ENCODE measurements around the gene SEC11C. TPM values are rescaled to one million over a fixed set of nuclear protein-coding genes. Genes with fewer than 3 reads are reported as not detected.

The SEC11C gene
- polyA plus RNA-seq, 3 donors = 14.9 to 98.4 (median 98.0) TPM

DNA sequence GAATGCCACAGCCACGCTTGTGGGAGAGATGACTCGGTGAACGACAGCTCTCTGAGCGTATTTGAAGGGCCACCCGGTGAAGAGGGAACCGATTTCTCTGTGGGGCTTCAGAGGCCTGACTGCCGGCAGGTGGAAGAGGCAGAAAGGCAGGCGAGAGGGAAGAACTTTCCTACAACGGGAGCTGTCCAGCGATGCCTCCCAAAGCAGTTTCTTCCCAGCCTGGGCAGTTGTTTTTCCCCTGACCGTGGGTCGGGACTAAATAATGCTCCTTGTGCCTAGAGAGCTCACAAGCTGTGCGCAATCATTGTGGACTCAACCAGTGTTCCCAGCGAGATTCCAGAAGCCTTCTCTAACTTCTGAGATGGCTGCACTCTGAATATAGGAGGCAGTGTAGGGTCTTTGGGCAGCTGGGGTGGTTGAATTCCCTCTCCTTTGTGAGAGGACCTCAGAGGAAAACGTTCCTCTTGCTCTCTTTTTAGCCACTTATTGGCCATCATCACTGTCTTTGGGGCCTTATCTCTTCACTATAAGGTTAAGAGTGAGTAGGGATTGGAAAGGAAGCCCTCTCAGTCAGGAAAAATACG, 710 bp downstream of the SEC11C start:
- intact Hi-C loops (cut with micrococcal nuclease) = no loop called here
- Mint-ChIP-seq H3K36me3 (peaks cover 0 to 1% of the 10 kb centered on the region in 2 donors), H3K9me3 (no peaks in the 10 kb centered on the region)

DNA sequence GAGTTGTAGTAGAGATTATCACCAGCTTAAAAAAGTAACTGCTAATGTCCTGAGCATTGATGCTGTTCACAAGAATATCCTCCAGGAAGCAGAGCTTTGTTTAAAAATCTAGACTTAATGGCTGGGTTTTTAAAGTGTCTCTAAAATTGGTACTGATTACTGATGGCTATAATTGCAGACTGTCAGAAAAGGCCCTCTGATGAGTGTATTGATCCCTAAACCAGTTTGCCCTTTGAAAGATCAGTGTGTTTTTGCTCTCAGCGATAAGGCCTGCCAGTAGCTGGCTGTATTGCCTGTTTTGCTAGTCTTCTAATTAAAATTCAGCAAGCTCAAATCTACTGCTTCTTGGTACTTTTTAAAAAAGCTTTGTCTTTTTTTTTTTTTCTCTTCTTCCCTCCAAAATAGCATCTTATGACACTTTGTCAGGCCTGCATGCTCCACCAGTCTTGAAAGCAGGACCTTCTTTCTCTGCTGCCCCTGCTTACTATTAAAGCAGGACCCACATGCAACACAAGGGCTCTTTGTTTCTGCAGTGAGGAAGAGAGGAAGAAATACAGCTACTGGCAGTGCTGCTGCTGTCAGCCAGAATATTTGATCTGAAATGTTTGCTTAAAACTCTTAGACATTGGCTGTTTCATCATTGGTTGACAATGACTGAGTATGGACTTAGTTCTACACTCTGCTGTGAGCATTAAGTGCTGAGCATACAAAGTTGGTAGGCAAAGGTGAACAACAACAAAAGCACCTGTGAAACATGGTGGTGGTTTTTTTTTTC, 1.8 kb downstream of the SEC11C start:
- no peak overlapping the region for H3K4me3 ChIP-seq (replicated peaks in 1 of 3; ENCODE audit: low read depth in 2 of 3, low read length in 3 of 3)
- no CpG with 5 or more reads among the region's 1 CpG for WGBS (ENCODE audit: insufficient coverage)
- no peaks in the 10 kb centered on the region for H3K9me3 ChIP-seq (replicated peaks in 1 of 2; ENCODE audit: control insufficient read depth in 1 of 2, insufficient read depth in 1 of 2, low read length in 2 of 2)
- DNase-seq = no peak
- H3K4me1 ChIP-seq (ENCODE audit: control insufficient read depth in 1 of 2, insufficient read depth in 2 of 2, low read length in 2 of 2) = peaks cover 8 to 17% of the 10 kb centered on the region in 2 donors
- no peak overlapping the region for H3K27ac ChIP-seq (ENCODE audit: low read depth in 1 of 2, low read length in 2 of 2)
- peaks cover 17% of the 10 kb centered on the region for H3K4me1 Mint-ChIP-seq
- no peaks in the 10 kb centered on the region for H3K9me3 Mint-ChIP-seq
- peaks cover 1 to 8% (median 3%) of the 10 kb centered on the region in 3 donors for H3K27me3 Mint-ChIP-seq (ENCODE audit: low read depth in 3 of 3)
- H3K79me2 ChIP-seq (ENCODE audit: insufficient read depth, low read length) = peaks cover 22% of the 10 kb centered on the region
- no peak overlapping the region for H3K9ac ChIP-seq (ENCODE audit: insufficient read depth, low read length, poor library complexity, severe bottlenecking)
- no peak overlapping the region for H3K4me3 Mint-ChIP-seq
- peaks cover 0 to 1% of the 10 kb centered on the region in 2 donors for H3K36me3 Mint-ChIP-seq
- H4K20me1 ChIP-seq (ENCODE audit: insufficient read depth, low read length) = peaks cover 4% of the 10 kb centered on the region
- H2AFZ ChIP-seq (ENCODE audit: insufficient read depth, low read depth, low read length, poor library complexity, severe bottlenecking) = no peak overlapping the region
- H3K36me3 ChIP-seq (replicated peaks in 1 of 2; ENCODE audit: control insufficient read depth in 1 of 2, insufficient read depth in 2 of 2, low read length in 2 of 2) = no peaks in the 10 kb centered on the region
- H3K4me2 ChIP-seq (replicated peaks; ENCODE audit: extremely low read depth, low read length, poor library complexity, severe bottlenecking) = no peak overlapping the region
- TF ChIP-seq, protein P1, sequence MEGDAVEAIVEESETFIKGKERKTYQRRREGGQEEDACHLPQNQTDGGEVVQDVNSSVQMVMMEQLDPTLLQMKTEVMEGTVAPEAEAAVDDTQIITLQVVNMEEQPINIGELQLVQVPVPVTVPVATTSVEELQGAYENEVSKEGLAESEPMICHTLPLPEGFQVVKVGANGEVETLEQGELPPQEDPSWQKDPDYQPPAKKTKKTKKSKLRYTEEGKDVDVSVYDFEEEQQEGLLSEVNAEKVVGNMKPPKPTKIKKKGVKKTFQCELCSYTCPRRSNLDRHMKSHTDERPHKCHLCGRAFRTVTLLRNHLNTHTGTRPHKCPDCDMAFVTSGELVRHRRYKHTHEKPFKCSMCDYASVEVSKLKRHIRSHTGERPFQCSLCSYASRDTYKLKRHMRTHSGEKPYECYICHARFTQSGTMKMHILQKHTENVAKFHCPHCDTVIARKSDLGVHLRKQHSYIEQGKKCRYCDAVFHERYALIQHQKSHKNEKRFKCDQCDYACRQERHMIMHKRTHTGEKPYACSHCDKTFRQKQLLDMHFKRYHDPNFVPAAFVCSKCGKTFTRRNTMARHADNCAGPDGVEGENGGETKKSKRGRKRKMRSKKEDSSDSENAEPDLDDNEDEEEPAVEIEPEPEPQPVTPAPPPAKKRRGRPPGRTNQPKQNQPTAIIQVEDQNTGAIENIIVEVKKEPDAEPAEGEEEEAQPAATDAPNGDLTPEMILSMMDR (IDR thresholded peaks at IDR 0.05) = no peak
- H3K27me3 ChIP-seq (ENCODE audit: control insufficient read depth in 2 of 2, insufficient read depth in 2 of 2, low read length in 2 of 2) = peaks cover 0 to 2% of the 10 kb centered on the region in 2 donors
- H3K27ac Mint-ChIP-seq = peak overlapping the region in 1 of 7 donors; percentile 16
- intact Hi-C loops (cut with micrococcal nuclease) = no loop called here

More for the DNA sequence above, 710 bp downstream of the SEC11C start:
- Histone ChIP-seq H4K20me1 (ENCODE audit: insufficient read depth, low read length) (peaks cover 4% of the 10 kb centered on the region), H3K79me2 (ENCODE audit: insufficient read depth, low read length) (peaks cover 22% of the 10 kb centered on the region), H2AFZ (ENCODE audit: insufficient read depth, low read depth, low read length, poor library complexity, severe bottlenecking) (peak overlapping the region; percentile 95), H3K4me3 (replicated peaks in 1 of 3; ENCODE audit: low read depth in 2 of 3, low read length in 3 of 3) (peak overlapping the region; percentile 64 to 79 (median 78)), H3K9me3 (replicated peaks in 1 of 2; ENCODE audit: control insufficient read depth in 1 of 2, insufficient read depth in 1 of 2, low read length in 2 of 2) (no peaks in the 10 kb centered on the region), H3K27me3 (ENCODE audit: control insufficient read depth in 2 of 2, insufficient read depth in 2 of 2, low read length in 2 of 2) (peaks cover 0 to 2% of the 10 kb centered on the region in 2 donors), H3K9ac (ENCODE audit: insufficient read depth, low read length, poor library complexity, severe bottlenecking) (peak overlapping the region; percentile 84), H3K4me2 (replicated peaks; ENCODE audit: extremely low read depth, low read length, poor library complexity, severe bottlenecking) (peak overlapping the region; percentile 77), H3K27ac (ENCODE audit: low read depth in 1 of 2, low read length in 2 of 2) (peak overlapping the region in 1 of 2 donors; percentile 96), H3K4me1 (ENCODE audit: control insufficient read depth in 1 of 2, insufficient read depth in 2 of 2, low read length in 2 of 2) (peaks cover 8 to 17% of the 10 kb centered on the region in 2 donors), H3K36me3 (replicated peaks in 1 of 2; ENCODE audit: control insufficient read depth in 1 of 2, insufficient read depth in 2 of 2, low read length in 2 of 2) (no peaks in the 10 kb centered on the region)
- H3K4me3 Mint-ChIP-seq = peak overlapping the region; percentile 85 to 93
- TF ChIP-seq, protein P1 (IDR thresholded peaks at IDR 0.05) = no peak
- DNase-seq = peak in 1 of 3 donors; percentile 7
- peak overlapping the region in 6 of 7 donors; percentile 54 to 80 (median 60) for H3K27ac Mint-ChIP-seq
- H3K27me3 Mint-ChIP-seq (ENCODE audit: low read depth in 3 of 3) = peaks cover 5 to 8% (median 7%) of the 10 kb centered on the region in 3 donors
- under 1% methylated on average over 12 of the region's 16 CpGs for WGBS (ENCODE audit: insufficient coverage)
- H3K4me1 Mint-ChIP-seq = peaks cover 17% of the 10 kb centered on the region

Data from CD14-positive monocyte (primary cell).